Esophagus muscularis mucosa (tissue), 3 donors: ENCODE measurements around the gene PHF21A.

Experiments used
- POLR2A ChIP-seq: fragments of 450-650 bp; IDR thresholded peaks from one replicate; pipeline ENCODE4 v1.6.1; 2017; ENCODE audit warnings: antibody characterized with exemption, moderate library complexity, mild to moderate bottlenecking, low read depth
- TF ChIP-seq, protein P1 (sequence below), 3 experiments: fragments of 200-600 bp in 2 of 3; fragments of 450-650 bp in 1 of 3; sonication (generic) in 2 of 3; IDR thresholded peaks; one replicate each; pipeline ENCODE4 v1.5.1; 2017 to 2019; ENCODE audit warnings: antibody characterized with exemption in 3 of 3, mild to moderate bottlenecking in 2 of 3, moderate library complexity in 1 of 3

DNA sequence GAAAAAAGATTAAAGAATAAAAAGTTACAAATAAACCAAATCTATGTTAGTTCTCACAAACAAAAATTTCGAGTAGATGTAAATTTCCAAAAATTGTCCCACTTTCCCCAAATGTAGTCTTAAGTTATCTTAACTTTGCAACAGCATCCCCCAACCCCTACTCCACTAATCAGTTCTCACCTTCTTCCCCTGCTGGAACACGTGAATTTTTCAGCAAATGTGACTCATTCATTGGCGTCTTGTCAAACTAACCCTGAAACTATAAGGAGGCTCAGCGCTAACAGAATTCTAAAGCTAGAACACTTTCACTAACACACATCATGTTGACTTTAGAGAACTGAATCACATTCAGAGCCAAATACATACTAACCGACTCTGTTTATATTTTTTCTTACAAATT is 46.1 kb downstream of the PHF21A start:
- TF ChIP-seq, protein P1, sequence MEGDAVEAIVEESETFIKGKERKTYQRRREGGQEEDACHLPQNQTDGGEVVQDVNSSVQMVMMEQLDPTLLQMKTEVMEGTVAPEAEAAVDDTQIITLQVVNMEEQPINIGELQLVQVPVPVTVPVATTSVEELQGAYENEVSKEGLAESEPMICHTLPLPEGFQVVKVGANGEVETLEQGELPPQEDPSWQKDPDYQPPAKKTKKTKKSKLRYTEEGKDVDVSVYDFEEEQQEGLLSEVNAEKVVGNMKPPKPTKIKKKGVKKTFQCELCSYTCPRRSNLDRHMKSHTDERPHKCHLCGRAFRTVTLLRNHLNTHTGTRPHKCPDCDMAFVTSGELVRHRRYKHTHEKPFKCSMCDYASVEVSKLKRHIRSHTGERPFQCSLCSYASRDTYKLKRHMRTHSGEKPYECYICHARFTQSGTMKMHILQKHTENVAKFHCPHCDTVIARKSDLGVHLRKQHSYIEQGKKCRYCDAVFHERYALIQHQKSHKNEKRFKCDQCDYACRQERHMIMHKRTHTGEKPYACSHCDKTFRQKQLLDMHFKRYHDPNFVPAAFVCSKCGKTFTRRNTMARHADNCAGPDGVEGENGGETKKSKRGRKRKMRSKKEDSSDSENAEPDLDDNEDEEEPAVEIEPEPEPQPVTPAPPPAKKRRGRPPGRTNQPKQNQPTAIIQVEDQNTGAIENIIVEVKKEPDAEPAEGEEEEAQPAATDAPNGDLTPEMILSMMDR (IDR thresholded peaks at IDR 0.05): no peak
- no peak for TF ChIP-seq POLR2A
